Measurements from ENCODE around the gene LPP.

The LPP gene

DNA sequence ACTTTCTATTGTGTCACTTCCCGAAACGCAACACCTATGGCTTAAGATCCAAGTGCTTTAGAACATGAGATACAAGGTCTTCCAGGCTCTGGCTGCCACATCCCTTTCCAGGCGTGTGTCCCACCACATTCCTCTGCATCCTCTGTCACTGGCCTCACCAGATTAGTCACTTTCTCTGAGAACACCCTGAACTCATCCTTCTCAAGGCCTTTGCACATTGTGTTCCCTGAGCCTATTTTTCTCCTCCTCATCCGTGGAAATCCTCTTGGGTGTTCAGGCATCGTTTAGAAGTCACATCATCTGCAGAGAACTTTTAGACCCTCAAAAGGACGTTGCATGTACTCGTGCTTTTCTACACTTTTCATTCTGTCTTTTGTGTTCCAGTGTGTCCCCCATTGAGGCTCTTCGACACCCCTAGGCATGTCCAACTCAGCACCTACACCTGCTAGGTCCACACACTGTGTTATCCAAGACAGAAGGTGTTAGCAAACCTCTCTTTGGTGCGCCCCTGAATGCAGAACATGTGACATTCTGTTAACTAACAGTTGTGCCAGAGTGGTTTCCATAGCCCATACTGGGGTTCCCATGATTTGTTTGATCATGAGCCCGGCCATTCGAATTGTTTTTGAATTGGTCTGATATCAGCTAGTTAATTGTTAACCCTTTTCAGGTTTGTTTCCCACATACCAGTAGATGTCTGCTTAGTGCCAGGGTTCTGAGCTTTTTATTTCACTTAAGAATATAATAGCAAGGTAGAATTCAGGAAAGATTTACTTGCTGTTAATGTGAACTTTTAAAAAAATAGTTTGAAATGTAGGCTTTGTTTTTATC lies 67.2 kb downstream of the LPP start:
- DNase-seq (ENCODE audit: low spot score), result no peak

DNA sequence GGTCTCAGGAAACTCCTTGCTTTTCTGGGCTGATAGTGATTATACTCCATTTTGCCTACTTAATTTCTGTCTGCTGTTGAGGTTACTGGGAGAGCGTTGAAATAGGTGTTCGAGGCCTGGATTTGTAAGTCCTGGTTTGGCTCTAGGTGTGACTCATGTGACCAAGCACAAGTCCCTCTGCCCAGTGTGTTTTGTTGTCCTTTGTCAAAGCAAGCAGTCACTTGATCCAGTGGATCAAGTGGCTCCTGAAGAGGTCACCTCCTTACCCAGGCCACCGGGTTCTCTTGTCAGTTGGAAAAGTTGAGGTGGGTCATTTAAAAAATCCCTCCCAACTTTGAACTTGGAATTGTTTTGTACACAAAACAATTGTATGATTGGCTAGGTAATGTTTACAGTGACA lies 70.0 kb downstream of the LPP start:
- no peak for DNase-seq (ENCODE audit: low spot score)

DNA sequence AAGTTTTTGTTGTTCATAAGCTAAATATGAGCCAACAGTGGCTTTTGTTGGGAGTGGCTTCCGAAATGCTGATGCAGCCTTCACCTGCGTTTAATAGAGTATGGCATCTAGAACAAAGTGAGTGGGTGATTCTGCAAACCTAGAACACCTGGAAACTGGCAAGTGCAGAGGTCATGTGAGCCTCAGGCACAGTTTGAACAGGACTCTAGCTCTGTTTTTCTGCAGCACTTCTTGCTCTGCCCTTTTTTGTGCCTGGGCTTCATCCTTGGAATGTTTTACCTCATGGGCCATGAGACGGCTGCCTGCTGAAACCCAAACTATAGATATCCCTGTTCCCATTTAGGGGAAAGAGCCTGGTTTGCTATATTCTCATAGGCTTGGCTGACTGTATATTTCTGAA lies 73.5 kb downstream of the LPP start:
- DNase-seq (ENCODE audit: low spot score), result no peak

DNA sequence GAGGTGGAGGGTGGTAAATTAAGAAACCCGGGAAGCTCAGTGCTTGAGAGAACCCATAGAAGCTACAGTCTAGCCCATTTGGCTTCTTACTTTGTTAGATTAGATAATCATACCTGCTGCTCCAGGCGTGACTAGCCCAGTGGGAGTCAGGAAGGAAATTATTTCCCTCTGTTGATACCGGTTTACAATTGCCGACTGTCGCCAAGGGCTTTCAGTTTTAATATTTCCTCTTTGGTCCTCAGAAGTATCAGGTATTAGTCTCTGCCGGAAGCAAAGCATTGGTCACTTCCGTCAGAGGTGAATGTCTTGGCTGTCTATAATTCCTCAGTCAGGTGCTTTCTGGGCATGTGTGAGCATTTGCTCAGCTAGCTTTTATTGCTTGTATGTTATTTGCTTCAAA lies 75.2 kb downstream of the LPP start:
- DNase-seq (ENCODE audit: low spot score), result no peak

DNA sequence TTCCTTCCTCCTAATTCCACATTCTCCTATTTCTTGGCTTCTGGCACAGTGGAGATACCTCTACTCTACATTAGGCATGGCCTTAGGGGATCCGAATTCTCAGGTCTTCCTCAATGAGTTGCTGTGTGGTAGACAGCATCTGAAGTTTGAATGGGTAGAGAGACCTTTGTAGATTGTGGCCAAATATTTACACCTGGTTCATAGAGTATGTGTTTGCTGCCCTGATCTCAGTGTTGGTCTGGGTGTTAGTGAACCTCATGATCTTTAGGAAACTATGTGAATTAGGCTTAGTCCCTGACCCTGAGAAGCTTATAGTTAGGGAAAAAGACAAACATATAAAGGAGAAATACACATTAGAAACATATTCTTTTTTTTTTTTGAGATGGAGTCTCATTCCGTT lies 75.8 kb downstream of the LPP start:
- DNase-seq (ENCODE audit: low spot score), result no peak

DNA sequence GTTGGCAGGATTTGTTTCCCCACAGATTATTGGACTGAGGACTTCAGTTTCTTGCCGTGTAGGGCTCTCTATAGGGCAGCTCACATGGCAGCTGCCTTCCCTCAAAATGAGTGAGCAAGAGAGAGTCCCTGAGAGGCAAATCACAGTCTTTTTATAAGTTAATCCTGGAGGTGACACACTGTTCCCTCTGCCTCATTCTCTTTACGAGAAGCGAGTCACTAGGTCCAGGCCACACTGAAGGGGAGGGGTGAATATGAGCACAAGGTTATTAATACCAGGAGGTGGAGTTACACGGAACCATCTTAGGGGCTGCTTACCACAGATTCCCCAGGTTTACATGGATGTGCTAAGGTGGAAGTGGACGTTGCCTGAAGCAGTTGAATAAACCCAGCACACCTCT lies 77.0 kb downstream of the LPP start:
- no peak for DNase-seq (ENCODE audit: low spot score)

DNA sequence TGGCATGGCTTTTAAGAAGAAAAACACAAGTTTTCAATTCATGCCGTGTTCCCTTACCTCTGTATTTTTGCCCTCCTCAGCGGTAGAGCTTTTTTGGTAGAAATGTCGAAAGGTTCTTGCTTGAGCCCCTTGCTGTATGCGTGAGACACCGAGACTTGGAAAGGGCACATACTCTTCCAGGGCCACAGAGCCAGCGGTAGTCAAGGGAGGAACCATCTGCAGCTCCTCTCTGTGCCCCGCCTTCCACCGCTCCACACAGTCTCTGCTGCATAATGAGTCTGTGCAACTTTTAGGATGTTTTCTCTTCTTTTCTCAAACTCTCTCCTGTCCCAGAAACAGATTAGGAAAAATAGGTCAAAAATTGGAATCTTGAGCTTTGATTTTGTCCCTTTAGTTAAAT lies 77.5 kb downstream of the LPP start:
- DNase-seq (ENCODE audit: low spot score), result no peak

DNA sequence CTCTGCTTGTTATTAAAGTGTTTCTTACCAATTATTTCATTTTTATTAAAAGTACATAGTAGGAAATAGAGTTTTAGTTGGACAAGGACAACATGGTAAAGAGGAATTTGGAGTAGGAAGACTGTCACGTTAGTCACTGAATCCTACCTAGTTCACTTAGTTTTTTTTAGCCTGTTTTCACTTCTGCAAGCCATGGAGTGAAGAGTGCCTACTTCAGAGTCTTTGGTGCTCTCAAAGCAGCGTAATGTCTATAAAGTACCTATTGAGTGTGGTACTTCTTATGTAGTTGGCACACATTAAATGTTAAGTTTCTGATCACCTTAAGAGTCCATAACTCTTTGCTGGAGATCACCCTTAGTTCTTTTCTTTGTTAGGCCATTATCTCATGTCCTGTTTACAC lies 78.7 kb downstream of the LPP start:
- no peak for DNase-seq (ENCODE audit: low spot score)

DNA sequence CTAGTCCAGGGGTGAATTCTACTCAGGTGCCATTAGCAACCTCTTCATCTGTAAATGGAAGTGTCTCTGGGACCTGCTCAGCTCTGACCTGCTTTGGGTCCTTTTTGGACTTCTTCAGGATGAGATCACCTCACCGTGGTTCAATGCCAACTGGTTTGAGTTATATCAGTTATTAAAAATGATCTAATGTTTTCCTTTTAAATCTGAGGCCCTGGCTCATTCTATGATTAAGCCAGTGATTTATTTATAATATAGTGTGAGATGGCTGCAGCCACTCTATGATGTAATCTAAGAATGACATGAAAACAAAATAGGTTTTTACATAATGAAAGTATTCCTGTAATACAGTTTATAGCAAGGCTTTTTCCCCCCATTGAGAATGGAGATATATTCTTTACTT lies 79.4 kb downstream of the LPP start:
- DNase-seq (ENCODE audit: low spot score), result no peak

DNA sequence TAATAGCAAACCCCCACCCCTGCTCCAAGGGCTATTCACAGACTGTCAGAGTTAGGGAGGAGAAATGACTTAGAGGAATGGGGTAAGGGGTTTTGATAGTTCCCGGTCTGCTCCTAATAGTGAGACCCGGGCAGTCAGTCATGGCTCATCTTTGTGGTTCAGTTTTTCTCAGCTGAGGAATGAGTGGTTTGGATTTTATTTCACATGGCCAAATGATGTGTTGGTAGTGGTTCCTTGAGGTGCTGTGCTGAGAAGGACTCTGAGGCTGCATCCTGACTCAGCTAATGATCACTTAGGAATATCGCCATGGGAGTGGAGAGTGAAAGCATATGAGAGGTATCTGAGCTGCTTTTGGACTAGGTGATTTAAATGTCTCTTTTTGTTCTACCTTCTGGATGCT lies 80.2 kb downstream of the LPP start:
- DNase-seq (ENCODE audit: low spot score), result no peak

DNA sequence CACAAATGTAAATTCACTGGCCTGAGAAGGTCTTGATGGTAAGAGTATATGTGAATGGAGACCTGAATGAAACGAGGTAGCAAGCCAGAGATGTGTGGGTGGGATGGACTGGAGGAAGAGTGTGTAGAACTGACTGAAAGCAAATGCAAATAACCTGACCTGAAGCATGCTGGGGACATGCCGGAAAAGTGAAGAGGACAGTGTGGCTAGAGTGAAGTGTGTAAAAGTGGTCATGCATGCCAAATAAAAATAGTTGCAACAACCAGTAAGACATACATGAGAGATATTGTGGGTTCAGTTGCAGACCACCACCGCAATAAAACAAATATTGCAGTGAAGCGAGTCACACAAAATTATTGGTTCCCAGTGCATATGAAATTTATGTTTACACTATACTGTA lies 82.3 kb downstream of the LPP start:
- DNase-seq (ENCODE audit: low spot score), result peak; percentile 64

DNA sequence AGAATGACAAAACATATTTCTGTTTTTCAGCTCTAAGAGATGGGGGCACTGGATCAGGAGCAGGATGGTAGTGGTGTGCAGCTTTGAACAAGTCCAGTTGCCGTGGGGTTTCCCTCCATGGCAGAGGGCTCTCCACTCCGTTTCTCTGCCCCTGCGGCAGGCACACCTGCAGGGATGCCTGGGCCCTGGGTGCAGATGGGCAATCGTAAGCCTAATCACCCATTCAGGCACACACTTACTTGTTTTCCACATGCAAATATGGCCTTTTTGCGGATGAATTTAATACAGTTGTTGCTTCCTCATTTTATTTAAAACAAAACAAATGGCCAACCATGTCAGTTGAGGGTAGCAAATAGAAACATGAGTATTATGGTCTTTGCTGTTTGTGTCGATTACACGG lies 85.1 kb downstream of the LPP start:
- peak; percentile 74 for DNase-seq (ENCODE audit: low spot score)

DNA sequence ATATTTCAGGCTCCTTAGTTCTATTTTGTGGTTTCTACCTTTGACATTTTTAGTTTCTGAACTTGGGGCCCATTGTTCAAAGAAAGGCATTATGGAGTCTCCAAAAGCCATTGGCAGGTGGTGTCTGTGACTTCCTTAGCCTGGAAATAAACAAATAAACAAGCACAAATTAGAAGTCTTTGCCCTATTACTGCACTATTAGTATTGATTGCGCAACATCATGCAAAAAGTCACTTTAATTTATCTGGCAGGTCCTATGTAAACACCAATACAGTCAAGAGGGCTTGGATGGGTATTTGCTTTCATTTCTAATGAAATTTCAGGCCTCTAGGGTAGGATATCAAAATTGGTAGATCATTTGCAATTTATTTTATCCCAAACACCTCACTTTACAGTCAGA lies 85.6 kb downstream of the LPP start:
- peak; percentile 29 for DNase-seq (ENCODE audit: low spot score)

DNA sequence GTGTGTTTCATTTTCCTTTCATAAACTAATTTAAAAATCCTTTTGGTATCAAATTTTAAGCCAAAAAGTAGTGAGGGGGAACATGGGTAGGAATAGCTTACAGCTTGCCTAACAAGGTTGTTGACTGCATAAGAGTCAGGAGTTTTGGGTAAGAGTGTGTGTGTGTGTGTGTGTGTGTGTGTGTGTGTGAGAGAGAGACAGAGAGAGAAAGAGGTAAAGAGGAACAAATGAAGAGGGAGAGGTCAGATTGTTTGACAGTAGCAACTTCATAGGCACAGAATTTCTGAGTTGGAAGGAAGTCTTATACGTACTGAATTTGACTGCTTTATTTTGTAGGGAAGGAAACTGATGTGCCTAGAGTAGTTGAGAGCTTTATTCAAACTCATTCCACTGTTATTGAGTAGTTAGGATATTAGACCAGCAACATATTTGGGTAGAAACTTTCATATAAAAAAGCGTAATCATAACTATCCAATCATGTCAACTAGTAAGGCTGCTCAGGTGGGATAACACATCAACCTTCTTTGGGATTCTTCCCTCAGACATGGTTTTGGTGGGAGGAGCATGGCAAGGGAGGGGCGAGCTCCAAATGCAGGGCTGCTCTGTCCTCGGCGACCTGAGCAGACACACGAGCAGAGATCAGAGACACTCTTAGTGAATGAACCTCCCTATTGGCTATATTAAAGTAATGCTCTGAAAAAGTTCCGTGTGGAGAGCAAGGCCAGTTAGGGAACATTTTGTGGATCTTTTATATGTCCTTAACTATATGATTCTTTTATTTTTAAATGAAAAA lies 86.4 kb downstream of the LPP start:
- no peak for DNase-seq (ENCODE audit: low spot score)

DNA sequence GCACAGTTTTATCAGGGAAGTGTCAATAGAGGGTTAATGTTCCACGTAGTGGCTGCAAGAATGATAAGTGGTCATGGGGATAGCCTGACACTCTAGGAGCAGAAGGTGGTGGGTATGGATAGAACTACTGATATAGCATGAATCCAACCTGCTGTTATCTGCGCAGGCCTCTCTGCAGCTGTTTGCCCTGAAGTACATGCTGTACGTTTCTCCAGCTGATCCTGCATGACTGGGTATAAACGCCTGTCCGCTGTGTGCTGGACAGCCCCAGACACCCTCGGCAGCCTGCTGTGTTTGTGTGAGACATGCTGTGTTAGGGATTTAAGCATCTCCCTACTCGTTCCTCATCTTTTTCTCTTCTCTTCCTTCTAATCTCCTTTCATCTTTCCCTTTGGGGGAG lies 87.1 kb downstream of the LPP start:
- DNase-seq (ENCODE audit: low spot score), result no peak

DNA sequence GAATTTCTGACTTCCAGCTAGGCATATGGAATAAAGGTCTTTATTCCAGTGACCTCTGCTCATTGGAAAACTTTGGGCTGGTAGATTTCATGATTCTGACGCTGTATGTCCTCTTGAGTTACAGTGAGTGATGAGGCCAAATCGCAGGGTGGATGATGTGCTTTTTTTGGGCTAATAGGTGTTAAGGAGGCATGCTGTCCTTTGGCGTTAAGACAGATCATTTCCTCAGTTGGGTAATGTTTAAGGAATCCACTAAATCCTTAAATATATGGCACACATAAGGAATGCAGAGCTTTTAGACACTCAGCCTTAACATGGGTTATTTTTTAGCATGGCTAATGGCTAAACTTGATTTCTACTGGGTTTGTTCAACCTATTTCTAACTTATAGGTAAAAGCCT lies 87.9 kb downstream of the LPP start:
- DNase-seq (ENCODE audit: low spot score), result no peak

DNA sequence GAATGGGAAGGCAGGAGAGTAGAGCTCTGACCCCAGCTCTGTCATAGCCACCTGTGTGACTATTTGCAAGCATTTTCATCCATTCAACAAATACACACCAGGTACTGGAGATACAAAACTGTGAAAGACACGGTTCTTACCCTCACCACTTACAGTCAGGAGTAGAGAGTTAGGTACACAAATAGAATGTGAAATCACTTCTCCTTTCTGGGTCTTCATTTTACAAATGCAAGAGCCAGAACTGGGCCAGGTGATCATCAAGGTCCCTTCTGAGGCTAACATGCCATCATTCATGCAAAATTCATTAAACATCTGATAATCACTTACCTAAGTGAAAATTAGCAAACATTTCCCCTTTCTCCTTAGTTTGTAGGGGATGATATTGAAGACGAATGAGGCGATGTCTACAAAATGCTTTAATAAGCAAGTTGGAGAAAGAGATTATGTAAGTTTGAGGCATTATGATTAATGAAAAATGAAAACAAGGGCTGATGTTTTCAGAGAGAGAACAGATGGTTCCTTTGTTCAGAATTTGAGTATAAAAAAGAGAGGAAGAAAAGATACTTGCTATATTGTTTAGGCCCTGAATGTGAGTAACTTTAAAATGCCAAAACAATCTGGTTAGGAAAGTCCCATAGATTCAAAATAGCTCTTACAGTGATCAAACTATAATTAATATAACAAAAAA lies 88.6 kb downstream of the LPP start:
- peak; percentile 63 for DNase-seq (ENCODE audit: low spot score)

DNA sequence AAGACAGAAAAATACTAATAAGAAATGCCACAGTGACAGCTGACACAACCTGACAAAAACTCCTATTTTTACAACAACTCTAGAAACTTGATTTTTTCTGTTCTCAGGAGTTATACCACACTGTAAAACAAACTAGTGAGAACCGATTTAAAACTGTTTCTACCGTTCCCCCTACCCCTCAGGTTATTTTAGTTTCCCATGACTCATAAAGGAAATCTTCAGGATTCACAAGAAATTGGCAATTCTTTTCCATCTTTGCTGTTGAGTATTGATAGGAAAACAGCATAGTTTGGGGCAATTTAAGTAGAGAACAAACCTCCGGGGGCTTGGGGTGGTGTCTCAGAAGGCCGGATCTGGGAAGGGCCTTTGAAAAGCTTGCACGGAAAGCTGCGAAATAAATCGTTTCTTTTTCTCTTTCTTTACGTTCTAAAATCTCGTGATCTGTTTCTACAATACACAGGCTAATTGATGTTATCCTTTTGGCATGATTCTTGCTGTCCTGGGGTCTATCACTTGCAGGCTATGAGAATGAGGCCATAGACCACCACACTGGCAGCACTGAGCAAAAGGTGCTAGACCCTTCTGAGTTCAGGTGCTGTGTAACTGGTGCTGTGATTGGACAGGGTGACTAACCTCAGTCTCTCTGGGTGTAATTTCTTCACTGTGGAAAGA lies 89.3 kb downstream of the LPP start:
- DNase-seq (ENCODE audit: low spot score), result no peak

DNA sequence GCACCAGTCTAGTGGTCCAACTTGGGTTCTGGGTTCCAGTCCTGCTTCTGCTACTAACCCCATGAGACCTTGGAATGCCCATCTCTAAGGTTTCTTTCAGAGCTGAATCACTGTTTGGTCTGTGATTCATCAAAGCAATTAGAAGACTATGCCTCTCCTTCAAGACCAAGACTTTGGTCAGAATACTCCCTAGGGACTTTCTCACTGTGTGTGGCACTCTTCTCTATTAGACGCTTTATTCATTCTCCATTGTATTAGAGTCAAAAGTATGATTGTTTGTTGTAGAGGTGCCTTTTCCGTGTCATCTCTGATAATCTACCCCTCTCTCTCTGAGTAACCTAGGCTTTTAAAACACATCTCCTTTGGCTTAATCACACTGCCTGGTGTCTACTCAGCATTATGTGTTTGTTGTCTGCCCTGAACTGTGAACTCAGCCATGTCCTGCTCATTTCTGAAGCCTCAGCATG lies 90.5 kb downstream of the LPP start:
- no peak for DNase-seq (ENCODE audit: low spot score)

DNA sequence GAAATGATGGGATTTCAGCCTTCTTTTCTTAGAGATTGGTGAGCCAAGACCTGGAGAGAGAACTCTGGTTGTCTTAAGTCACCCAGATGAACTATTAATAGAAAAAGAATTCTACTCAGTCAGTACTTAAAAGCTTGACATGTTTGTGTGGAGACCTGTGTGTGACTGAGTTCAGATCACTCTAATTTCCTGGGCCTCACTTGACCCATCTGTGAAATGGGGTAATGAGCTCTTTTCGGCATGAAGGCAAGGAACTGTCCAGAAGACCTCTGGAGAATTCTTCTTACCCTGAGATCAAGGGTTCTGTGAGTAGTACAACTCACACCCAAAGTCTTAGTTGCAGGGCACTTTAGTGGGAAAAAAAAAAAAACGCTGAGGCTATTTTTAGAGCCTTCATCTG lies 92.9 kb downstream of the LPP start:
- no peak for DNase-seq (ENCODE audit: low spot score)

DNA sequence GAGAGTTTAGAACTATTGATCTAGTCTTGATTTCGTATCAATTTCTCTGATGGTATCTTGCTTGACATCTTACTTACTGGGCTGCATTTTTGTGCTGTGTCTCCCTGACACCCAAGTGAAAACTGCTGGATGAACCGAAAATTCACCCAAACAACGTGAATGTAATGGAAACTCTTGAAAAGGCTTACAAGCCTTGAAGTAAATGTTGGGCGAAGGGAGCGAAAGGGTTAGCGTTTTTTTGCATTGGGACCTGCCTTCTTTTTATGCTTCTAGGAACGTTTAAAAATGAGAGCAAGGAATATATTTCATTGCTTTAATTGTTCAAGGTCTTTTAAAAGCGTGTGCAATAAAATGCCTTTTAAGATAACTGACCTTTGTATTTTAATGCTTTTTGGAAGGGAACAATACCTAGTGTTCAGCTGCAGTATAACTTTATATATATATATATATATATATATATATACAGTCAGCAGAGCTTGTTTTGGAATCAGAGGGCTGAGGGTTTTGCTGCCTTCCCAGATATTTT lies 94.1 kb downstream of the LPP start:
- no peak for DNase-seq (ENCODE audit: low spot score)

DNA sequence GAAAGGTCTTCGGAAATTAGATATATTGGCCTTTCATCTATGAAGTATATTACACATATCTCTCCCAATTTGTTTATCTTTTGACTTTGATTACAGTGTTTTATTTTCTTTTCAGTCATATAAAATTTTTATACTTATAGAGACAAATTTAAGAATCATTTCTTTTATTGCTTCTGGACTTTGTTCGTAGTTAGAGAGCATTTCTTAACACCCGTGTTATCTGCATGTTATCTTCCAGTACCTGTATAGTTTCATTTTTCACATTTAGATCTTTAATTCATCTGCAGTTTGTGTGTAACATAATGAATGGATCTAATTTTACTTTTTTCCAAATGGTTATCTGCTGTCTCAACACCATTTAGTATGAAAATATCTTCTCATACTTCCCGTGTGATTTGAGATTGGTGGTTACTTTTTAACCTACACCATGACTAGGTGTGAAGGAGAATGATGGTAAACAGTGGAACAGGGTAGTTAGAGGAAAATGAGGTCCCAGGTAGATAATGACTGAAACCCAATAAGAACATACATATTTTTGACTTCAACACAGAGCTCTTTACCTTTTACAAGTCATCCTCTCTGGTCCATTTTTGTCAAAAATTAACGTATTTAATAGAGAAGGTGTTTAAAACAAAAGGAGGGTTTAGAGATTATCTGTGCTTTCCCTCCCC lies 99.3 kb downstream of the LPP start:
- no peak for DNase-seq (ENCODE audit: low spot score)

All from germinal center (tissue), 1 donor.